Amygdala (tissue), 56 donors: ENCODE results near the gene HOMER3.
"Not testable (repeated sequence)": the region's sequence is repeated elsewhere in the genome, so short reads cannot be mapped to it uniquely, and the experiment has no call there.

ENCODE experiments used
- DNase-seq, 56 donors: peaks; one replicate each; lab custom pipeline; 2025; lab: John Stamatoyannopoulos, UW

Gene HOMER3

GRCh38 chr19:18955042-18955441 is 14.0 kb upstream of the HOMER3 start:
- no peak for DNase-seq

- DNase-seq: no peak
These were observed 13.1 kb upstream of the HOMER3 start for GRCh38 chr19:18954094-18954493.

GRCh38 chr19:18952364-18953003 is 11.5 kb upstream of the HOMER3 start:
- DNase-seq: not testable (repeated sequence)

- DNase-seq: no peak
These were observed 10.8 kb upstream of the HOMER3 start for GRCh38 chr19:18951721-18952281.

- no peak for DNase-seq
These were observed 8.8 kb upstream of the HOMER3 start for GRCh38 chr19:18949858-18950257.

- DNase-seq: no peak
These were observed 7.9 kb upstream of the HOMER3 start for GRCh38 chr19:18948976-18949356.

GRCh38 chr19:18948075-18948975 is 7.3 kb upstream of the HOMER3 start:
- peak in 8 of 56 donors; percentile 6 to 45 (median 22) for DNase-seq

GRCh38 chr19:18946918-18947317 is 5.9 kb upstream of the HOMER3 start:
- DNase-seq: no peak

GRCh38 chr19:18946335-18946734 is 5.3 kb upstream of the HOMER3 start:
- DNase-seq: no peak

- DNase-seq: no peak
These were observed 4.3 kb upstream of the HOMER3 start for GRCh38 chr19:18945297-18945696.

- DNase-seq: peak in 3 of 56 donors; percentile 7 to 18 (median 9)
These were observed 2.4 kb upstream of the HOMER3 start for GRCh38 chr19:18943465-18943864.

- no peak for DNase-seq
These were observed 1.7 kb upstream of the HOMER3 start for GRCh38 chr19:18942692-18943091.

GRCh38 chr19:18941628-18942354 is 774 bp upstream of the HOMER3 start:
- DNase-seq: peak in 7 of 56 donors; percentile 7 to 53 (median 14)

- DNase-seq: peak in 34 of 56 donors; percentile 2 to 79 (median 41)
These were observed 872 bp downstream of the HOMER3 start for GRCh38 chr19:18939922-18940768.

GRCh38 chr19:18939163-18939562 is 1.9 kb downstream of the HOMER3 start:
- DNase-seq: no peak

GRCh38 chr19:18933297-18933696 is 7.7 kb downstream of the HOMER3 start:
- no peak for DNase-seq

GRCh38 chr19:18932216-18932841 is 8.7 kb downstream of the HOMER3 start:
- peak in 47 of 56 donors; percentile 6 to 88 (median 45) for DNase-seq

GRCh38 chr19:18931316-18932162 is 9.5 kb downstream of the HOMER3 start:
- no peak for DNase-seq
